ENCODE results near the gene BOD1.

BOD1 gene

GRCh38 chr5:173640156-173640804 lies 23.8 kb upstream of the BOD1 start:
- DNase-seq (ENCODE audit: low read depth) = no peak

GRCh38 chr5:173638126-173639040 lies 21.9 kb upstream of the BOD1 start:
- no peak for DNase-seq (ENCODE audit: low read depth)

DNA sequence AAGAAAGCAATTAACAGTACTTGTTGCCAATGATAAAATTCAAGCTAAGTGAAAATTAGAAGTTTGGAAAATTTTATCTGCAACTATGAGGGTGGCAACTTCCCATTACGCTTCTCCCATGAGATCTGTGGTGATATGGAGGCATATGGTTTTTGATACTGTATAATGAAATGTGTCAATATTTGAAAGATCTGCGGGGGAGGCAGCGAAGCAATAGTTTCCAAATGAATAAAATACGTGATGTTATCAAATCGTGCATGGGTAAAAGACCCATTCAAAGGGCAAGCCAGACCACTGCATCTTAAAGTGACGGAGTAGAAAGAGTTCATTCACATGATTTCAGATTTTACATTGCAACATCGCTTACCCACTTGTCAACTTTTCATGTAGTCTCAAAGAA lies 20.9 kb upstream of the BOD1 start:
- no peak for DNase-seq (ENCODE audit: low read depth)

DNA sequence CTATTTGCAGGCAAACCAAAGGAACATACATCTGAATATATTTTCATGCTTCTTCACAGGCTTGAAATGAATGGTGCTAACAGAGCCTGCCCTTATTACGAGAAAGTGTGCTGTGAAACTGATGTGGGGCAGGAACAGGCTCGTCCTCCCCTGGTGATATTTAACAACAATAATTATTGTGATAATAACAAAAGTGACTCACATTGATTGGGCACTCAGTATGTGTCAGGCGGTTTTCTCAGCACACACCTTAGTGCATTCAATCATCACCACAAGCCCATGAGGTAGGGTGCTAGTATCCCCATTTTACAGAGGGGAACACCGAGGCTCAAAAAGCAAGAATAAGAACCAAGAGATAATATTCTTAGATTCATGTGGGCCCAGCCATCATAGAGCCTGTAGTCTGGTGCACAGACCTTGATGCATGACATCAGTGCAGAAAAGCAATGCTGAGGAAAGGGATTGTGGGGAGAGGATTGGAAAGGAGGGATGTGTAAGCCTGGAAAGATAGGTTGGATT lies 18.1 kb upstream of the BOD1 start:
- no peak for DNase-seq (ENCODE audit: low read depth)

GRCh38 chr5:173633304-173633703 lies 16.9 kb upstream of the BOD1 start:
- no peak for DNase-seq (ENCODE audit: low read depth)

GRCh38 chr5:173631478-173631877 lies 15.0 kb upstream of the BOD1 start:
- no peak for DNase-seq (ENCODE audit: low read depth)

DNA sequence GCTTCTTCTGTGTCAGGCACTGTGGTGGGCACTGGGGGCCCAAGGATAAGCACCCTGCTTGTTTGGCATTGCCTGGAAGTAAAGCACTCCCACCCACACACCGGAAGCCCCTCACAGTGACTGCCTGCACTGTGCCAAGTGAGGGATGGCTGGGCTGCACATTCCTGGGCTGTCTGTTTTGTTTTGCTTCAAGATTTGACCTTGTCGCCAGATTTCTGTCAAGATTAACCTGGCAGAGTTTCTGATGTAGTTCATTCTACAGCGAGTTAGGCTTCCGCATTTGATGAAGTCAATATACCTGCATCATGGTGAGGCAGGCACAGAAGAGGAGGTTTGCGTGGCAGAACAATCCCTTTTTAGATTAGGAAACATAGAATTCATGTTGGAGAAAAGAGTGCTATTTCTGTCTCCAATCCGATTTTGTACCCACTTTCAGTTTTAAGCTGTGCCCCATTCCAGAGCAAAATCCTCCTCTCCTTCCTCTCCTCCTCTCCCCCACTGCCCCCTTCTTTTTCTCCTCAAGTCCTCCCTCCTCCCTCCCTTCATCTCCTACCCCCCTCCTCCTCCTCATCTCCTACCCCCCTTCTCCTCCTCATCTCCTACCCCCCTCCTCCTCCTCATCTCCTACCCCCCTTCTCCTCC lies 14.4 kb upstream of the BOD1 start:
- DNase-seq (ENCODE audit: low read depth) = no peak

DNA sequence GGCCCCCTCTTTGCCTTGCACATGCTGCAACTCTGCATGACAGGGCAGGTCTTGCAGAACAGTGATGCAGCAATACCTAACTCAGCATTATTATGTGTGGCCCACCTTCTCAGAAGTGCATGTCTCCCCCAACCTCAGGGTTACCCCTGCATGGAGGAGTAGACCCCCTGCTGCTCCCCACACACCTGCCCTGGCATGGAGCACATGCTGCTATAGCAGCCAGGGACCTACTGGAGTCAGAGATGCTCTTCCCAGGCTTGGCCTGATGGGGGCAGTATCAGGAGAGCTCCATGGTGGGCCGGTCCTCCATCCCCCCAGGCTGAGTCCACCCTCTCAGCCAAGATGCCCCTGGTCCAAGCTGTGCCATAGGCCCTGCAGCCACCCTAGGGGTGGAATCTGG lies 13.2 kb upstream of the BOD1 start:
- no peak for DNase-seq (ENCODE audit: low read depth)

- DNase-seq (ENCODE audit: low read depth) = no peak
Observed at GRCh38 chr5:173628501-173628900, 12.1 kb upstream of the BOD1 start.

GRCh38 chr5:173627860-173628392 lies 11.5 kb upstream of the BOD1 start:
- no peak for DNase-seq (ENCODE audit: low read depth)

GRCh38 chr5:173627271-173627670 lies 10.8 kb upstream of the BOD1 start:
- no peak for DNase-seq (ENCODE audit: low read depth)

DNA sequence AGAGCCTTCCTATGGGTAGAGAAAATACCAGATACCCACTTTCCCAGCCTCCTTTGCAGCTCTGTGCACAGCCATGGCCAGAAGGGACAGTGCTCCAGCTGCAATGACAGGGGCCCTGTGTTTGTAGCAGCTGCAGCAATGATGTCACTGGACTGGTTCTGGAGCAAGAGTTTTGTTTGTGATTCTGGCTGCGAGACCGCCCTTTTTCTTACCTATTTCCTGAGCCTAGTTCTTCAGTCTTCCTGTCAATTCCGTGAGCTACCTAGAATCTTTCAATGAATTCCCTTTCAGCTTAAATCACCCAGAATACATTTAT lies 10.0 kb upstream of the BOD1 start:
- no peak for DNase-seq (ENCODE audit: low read depth)

- DNase-seq (ENCODE audit: low read depth) = no peak
Observed at GRCh38 chr5:173625673-173626504, 9.4 kb upstream of the BOD1 start.

DNA sequence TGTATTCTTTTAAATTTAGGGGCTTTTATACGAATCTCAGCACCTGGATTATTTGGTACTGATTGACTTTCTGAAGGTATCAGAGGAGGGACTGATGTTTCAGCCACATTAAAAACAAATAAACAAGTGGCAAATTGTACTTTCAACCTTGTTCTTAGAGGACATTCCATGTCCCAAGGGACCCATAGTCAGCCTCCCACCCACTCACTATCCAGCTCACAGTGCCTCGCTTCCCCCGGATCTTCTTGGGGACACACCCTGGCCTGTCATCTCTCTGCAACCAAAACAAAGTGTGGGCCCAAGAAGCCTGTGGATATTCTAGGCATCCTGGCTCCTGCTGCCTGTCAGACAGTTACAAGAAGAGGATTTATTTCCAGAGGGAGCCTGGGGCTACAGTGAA lies 8.8 kb upstream of the BOD1 start:
- DNase-seq (ENCODE audit: low read depth) = no peak

GRCh38 chr5:173624282-173624681 lies 7.8 kb upstream of the BOD1 start:
- no peak for DNase-seq (ENCODE audit: low read depth)

- DNase-seq (ENCODE audit: low read depth) = no peak
Observed at GRCh38 chr5:173623789-173624188, 7.3 kb upstream of the BOD1 start.

DNA sequence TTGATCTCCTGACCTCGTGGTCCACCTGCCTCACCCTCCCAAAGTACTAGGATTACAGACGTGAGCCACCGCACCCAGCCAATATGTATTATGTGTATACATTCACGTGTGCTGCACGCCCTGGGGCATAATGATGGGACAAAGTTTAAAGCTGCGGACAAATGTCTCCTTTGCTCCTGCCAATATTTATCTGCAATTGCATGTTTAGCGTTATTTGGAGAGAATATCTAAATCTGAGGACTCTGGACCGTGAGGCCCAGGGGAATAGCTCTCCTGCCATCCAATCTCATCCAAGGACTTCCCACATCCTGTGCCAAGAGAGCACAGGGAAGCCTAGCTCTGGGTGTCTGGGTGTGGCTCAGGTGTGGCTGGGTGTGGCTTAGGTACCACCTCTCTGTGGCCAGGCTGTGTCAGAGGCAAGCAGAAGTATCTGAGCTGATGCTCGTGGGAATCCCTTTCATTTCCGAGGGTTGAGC lies 6.9 kb upstream of the BOD1 start:
- no peak for DNase-seq (ENCODE audit: low read depth)

GRCh38 chr5:173622183-173623047 lies 6.0 kb upstream of the BOD1 start:
- DNase-seq (ENCODE audit: low read depth) = no peak

DNA sequence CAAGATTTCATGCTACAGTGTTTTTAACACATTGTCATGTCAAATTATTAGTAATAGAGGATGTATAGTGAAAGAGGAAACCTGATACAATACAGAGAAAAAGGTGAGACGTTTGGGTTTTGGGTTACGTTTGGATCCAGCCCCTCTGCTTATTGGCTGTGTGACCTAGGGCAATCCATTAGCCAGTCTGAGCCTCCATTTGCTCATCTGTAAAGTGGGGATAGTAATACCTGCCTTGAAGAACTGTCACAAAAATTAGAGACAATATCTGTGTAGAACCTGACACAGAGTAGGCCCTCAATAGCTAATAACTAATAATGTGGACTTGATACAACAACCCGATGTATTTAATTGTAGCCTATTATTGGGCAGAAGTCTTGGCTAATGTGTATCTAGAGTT lies 4.3 kb upstream of the BOD1 start:
- DNase-seq (ENCODE audit: low read depth) = no peak

DNA sequence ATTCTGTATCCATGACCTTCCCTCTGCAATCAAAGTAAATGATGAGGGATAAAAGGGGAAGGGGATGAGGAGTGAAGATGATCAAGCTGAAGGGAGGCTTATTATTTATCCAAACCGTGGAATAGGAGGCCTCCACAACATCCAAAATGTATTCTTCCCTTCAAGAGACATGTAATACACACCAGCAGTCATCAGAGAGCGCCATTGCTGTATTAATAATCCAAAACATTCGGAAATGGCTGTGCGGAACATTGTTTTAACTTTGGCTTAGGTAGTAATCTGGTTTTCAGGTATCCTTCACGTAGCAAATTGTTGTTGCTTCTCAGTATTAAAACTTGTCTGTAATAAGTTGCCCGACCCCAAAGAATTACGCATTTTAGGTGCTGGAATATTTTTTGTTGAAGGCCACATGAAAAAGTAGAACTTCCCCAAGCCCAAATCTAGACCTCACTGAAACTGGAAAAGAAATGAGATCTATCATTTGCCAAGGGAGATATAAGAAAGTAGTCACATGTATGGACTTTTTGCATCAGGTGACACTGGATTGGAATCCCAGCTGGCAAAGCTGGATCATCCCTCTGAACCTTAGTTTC lies 2.6 kb upstream of the BOD1 start:
- DNase-seq (ENCODE audit: low read depth) = peak; percentile 44
